ENCODE results near the gene IL17RB.
A peak's percentile ranks its signal among the peaks of the same experiment; 100 is the strongest.

Gene IL17RB

DNA sequence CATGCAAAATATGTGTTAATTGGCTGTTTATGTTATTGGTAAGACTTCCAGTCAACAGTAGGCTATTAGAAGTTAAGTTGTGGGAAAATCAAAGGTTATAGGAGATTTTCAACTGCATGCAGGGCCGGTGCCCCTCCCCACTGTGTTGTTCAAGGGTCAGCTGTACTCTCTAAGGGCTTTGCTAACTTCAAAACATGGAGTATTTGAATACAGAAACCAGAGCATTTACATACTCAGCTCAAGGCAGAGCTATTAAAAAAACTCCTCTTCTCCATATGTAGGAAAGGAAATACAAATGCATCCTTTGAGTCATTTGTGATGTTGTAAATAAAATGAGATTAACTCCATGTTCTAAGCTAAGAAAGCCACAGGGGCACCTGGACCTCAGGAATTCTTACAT lies 16.8 kb downstream of the IL17RB start:
- DNase-seq, result no peak

DNA sequence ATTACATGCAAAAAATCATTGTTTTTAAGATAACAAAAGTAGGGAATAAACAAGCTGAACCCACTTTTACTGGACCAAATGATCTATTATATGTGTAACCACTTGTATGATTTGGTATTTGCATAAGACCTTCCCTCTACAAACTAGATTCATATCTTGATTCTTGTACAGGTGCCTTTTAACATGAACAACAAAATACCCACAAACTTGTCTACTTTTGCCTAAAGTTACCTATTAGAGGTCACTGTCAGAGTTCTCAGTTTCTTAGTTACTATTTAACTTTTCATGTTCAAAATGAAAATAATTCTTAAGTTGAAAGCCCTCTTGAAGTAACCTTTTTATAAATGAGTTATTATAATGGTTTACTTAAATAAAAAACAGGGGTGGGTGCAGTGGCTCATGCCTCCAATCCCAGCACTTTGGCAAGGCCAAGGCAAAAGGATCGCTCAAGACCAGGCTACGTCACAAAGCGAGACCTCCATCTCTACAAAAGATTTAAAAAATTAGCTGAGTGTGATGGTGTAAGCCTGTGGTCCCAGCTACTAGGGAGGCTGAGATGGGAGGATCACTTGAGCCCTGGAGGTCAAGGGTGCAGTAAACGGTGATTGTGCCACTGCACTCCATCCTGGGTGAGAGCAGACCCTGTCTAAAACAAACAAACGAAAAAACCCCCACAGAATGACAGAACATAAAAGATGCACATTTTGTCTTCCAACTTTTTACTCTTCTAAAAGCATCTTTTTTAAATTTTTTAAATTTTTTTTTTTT lies 19.5 kb downstream of the IL17RB start:
- DNase-seq, result no peak

DNA sequence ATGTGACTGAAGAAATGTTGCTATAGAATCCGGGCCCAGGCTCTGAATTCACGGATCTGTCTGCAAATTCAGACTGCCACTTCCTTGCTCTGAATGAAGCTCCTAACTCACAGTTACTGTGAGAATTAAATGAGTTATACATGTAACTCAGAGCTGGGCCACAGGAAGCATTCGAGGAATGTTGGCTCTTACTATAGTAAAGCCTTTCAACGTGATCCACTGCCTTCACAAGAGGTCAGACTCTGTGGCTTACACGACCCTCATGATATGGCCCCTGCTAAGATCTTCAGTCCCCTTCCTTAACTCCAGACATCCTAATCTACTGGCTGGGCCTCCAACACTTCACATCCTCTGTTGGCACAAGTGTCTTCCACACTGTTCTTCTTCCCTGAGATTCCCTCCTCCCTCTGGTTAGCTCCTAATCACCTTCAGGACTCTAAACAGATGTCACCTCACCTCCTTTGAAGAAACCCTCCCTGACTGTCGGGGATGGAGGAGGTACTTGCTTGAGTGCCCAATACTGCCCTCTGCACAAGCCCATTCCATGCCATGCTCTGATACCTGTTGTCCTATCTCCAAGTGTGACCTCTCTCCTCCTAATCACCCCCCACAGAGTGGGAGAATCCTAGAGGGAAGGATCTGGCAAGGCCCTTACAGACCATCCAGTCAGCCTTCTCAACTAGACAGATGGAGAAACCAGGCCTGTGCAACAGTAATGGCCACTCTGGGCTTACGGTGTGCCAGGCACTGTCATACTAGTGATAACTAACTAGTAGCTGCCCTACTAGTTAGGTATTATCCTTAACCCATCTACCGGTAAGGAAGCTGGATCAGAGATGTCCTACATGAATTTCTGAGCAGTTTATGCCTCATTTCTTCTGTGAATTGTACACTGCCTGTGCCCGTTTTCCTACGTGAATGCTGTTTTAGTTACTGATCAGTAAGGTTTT lies 34.3 kb downstream of the IL17RB start:
- no peak for DNase-seq

DNA sequence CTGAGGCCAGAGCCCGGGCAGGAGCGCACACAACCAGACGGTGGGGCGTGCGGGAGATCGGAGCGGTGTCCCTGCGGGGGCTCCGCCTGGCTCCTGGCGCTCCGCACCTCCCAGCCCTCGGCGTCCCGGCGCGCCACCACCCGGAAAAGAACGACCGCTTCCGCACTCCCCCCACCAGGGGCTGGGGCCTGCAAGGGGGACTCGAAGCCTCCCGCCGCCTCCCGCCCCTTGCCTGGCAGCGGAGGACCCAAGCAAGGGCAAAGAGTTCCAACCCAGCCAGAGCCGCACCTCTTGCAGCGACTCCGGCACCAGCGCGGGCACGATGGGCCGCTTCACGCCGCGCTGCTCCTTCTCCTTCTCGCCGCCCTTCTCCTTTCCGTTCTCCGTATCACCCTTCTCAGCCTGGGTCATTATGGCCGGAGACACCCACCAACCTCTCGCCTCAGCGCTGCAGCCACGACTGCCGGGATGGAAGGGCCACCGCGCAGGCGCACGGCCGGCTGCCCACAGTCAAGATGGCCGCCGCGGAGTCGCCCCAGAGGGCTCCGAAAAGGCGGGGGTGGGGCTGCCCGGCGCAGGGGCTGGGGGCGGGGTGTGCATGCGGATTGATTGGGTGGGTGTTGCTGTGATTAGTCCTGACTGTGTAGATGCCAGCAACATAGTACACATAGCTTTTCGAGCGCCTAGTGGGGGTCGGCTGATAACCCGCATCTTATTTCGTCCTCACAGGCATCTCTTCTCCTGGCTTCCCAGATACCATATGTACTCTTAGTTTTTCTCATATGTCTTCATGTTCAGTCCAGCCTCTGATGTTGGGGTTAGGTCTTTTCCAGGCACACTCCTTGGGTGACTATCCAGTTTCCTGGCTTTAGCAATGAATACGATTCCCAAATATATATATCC lies 35.6 kb downstream of the IL17RB start, which contains the start of gene ACTR8:
TSS of gene ACTR8 (minus strand) at position 462 of the 903 bp plus-strand sequence. CDS start at position 411, 51 bp downstream.
- peak; percentile 73 for DNase-seq

DNA sequence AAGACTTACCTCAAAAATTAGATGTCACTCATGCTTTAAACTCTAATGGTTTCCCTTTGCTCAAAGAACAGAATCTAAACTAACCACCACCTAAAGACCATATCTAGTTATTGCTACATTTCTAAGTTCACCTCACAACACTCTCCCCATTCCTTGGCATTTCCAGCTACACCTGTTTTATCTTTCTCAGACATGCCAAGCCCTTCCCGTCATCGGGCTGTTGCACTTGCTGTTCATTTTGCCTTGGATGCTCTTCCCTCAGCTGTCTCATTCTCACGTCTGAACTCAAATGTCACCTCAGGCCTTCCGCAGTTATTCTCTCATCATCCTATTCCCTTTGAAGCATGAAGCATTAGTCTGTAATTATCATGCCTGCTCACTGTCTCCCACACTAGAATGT lies 36.6 kb downstream of the IL17RB start:
- DNase-seq, result no peak

DNA sequence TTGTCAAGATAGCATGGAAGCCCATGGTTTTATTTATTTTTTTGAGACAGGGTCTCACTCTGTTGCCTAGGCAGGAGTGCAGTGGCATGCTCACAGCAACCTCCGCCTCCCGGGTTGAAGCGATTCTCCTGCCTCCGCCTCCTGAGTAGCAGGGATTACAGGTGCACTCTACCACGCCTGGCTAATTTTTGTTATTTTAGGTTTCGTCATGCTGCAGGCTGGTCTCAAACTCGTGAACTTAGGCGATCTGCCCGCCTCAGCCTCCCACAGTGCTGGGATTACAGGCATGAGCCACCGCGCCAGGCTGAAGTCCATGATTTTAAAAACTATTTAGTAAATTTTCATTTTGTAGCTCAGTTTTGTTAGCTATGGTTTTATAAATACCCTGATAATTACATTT lies 38.3 kb downstream of the IL17RB start:
- no peak for DNase-seq

DNA sequence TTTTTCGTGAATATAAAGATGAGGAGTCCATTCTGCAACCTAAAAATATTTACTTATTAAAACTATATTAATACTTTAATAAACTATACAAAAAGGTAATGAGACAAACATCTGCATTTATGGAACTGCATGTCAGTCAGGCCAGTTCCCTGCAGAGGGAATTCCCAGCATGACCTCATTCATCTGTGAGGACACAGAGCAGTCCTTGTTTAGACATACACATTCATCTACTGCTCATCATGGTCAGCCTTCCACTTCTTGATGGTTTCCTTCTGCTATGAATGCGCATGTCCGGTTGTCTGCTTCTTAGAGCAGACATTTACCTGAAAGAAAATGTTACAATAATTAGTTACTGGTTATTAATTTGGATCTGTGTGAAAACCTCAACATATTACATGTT lies 38.9 kb downstream of the IL17RB start:
- no peak for DNase-seq

DNA sequence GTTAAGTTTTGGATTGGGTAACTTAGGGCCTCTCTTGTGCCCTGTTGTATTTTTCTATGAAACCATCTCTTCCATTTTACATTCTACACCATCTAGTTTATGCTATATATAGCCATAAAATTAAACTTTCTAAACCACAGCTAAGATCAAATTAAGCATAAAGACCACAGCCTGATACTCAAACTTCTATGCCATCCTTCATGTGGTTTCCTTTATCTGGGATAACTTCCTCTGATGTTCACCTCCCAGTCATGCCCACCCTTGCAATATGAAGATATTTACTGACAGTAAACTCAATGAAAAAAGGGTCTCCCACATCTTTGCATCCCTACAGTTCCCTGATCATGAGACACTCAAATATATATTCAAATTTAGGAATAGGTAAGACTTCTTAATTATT lies 41.1 kb downstream of the IL17RB start:
- no peak for DNase-seq

DNA sequence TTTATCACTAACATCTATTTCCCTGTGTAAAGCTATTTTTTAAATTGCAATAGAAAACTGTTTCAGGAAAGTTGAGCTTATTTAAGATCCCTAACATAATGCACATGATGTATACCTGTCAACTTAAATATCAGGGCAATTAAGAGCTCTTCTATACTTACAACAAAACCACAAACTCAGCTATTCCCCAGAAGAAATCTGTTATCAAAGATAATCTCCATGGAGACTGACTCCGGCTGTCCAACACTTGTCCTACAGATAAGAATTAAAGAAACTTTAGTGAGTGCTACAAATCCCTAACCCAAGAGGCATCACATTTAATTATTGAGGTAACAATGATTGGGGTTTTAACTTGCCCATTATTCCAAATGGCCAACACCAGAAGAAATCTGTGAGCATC lies 41.9 kb downstream of the IL17RB start:
- DNase-seq, result no peak

DNA sequence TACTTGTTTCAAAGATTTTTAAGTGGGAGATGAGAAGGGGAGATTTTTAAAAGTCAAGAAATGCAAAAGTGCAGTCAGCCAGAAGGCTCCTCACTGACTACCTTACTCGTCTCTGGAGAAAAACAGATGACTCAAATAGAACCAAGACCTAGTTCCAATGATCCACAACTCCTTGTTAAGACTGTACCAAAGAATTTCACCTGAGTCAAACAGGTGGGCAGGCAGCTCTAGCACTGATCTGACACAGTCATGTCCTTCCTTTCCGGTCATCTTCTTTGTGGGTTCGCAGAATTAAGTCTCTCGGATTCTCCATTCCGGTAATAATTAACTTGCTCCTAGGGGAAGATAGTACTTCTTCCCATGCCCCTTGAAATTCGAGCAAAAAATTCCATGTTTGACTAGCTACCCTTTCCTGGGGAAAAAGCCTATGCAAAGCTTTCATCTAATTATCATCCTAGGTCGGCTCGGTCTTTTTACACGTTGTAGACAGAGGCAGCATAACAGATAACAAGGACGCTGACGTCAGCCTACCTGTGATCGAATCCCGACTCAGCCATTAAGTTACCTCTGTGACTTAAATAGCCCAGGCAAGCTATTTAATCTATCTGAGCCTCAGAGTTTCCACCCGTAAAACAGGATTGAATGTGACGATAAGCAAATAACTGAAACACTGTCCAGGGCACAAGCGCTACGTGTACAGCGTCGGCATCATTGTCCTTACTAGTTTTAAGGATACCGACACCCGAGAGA lies 44.5 kb downstream of the IL17RB start:
- no peak for DNase-seq

DNA sequence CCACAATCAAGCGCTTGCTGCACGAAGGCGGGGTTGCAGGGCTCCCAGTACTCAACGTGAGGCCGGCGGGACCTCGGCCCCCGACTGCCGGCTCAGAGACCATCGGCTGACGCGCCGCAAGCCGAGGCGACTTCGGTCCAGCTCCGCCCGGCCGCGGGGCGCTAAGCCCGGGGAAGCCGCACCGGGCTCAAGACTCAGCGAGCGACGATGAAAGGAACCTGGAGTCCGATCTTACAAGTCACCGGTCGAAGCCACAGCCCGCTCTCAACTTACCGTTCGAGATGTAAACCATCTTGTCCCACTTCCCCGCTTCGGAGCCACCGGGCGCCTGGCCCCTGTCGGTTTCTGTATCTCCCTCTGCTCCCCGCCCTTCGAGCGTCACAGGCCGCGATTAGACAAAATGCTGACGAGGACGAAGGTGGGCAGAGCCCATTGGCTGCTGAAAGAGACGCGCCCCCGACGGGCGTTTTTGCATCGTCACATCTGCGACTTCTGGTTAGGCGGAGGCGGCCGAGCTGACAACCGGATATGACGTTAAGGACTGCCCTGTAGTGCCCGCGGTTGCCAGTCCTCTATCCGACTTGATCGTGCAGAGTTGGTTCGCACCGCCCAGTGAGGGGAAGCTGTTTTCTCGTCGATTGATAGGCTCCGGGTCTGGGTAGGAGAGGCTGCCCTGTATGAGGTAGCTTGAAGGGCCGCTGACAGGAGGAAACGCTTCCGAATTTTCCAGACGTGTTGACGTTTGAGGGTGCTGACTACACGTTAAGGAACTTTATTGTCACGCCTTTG lies 45.3 kb downstream of the IL17RB start, which contains the start of gene SELENOK:
TSS of gene SELENOK (minus strand) at position 363 of the 789 bp plus-strand sequence.
- DNase-seq, result peak; percentile 40

DNA sequence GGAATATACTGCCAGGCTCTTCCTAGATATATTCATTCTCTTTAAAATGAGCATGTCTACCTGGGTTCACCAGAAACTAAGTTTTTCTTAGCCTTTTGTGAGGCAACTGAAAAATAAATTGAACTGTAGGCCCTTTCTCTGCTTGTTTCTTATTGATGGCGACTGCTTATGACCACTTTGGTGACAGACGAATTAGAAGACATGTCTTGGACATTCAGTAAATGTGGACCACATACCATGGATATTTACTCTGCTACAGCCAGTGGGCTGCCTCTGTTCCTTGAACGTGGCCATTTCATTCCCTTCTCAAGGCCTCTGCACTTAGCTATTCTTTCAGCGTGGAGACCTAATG lies 45.9 kb downstream of the IL17RB start:
- DNase-seq, result no peak

DNA sequence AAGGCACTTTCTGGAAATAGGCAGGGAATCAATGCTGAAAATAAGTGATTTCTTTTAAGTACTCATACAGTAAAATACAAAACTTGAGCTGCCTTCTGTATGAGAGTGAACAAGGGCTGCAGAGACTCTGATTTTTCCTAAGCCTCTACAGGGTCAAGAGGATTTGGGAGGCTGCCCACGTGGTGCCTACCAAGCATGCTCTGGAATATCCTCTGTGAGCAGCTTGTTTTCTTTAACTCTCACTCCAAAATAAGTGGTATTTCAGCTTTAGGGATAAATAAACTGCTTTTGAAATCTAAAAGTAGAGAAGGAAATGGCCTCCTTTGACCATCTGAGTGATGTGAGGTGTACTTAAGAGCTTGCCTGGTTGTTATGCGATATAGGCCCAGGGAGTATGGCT lies 53.4 kb downstream of the IL17RB start:
- DNase-seq, result no peak

DNA sequence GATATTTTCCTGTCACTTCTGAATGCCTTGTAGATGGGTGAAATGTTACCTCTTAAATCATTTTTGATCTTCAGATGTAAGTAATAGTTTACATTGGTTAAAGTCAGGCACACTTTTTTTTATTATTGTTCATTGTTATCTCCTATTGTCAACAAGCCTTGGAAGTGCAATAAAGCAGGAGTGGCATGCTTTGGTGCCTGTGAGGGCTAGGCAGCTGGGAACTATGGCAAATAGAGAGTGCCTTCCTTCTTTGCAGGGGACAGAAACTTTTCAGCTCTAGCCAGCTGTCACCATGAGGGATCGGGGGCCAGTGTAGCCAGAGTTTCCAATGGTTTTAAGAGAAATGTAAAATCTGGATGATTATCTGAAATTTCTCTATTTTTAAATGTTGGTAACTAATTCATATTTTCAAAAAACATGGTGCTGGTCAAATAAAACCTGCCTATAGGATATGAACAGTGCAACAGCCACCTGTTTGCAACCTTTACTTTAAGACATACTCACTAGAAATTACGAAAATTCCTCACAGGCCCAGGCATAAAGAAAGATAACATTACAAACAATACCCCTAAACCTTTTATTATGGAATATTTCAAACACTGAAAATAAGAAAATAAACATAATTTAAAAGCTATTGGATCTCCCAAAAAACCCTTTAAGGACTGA lies 54.4 kb downstream of the IL17RB start:
- no peak for DNase-seq

DNA sequence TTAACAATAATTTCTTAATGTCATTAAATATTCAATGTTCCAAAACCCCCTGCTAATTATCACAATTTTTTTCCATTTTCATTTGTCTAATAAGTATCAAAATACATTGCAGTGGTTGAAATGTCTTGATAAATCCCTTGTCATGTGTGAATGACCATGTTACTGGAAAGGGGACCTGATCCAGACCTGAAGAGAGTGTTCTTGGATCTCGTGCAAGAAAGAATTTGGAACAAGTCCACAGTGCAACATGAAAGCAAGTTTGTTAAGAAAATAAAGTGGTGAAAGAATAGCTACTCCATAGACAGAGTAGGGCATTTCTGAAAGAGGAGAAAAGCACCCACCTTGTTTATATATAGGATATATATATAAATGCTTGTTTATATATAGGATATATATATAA lies 55.7 kb downstream of the IL17RB start:
- DNase-seq, result no peak

DNA sequence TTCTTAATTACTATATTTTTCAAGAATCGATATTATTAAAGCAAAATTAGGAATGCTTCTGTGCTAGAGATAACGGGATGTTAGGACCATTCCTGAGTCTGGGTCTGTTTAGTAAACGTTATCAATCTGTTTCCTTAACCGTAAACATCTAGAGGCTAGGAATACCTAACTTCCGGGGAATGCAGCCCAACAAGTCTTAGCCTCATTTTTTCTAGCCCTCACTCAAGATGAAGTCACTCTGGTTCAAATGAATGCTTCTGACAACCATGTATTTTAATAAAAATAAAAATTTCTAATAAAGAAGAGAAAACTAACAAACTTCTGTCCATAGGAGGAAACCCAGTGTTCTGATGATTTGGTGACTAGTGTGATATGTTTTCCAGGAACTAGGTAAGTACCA lies 56.3 kb downstream of the IL17RB start:
- DNase-seq, result no peak

DNA sequence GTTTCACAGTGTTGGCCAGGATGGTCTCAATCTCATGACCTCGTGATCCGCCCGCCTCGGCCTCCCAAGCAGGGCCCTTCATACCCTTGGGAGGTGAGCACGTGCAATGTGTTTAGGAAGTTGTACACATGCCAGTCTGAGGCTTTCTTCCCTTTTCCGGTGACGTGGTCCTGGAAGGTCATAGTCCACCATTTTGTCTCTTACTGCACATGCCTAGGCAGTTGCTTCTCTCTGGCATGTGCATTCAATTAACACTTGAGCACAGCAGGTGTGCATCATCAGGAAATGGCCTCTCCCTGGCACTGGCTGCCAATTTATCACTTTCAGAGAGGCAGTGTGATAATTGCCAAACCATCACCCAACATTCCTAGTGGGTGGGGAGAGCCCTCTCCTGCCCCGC lies 67.0 kb downstream of the IL17RB start:
- no peak for DNase-seq

Data from 8988T (cell line).